ENCODE data around the gene PCGF3. TPM values are rescaled to one million over a fixed set of nuclear protein-coding genes. Genes with fewer than 3 reads are reported as not detected.

PCGF3 gene
- total RNA-seq, 1 experiment from 2014 or later, result 66.3 TPM

- TF ChIP-seq FOSL1 (IDR thresholded peaks at IDR 0.05; ENCODE audit: low read depth), result no peak
Observed at GRCh38 chr4:712916-713632, 7.4 kb downstream of the PCGF3 start (continued).

DNA sequence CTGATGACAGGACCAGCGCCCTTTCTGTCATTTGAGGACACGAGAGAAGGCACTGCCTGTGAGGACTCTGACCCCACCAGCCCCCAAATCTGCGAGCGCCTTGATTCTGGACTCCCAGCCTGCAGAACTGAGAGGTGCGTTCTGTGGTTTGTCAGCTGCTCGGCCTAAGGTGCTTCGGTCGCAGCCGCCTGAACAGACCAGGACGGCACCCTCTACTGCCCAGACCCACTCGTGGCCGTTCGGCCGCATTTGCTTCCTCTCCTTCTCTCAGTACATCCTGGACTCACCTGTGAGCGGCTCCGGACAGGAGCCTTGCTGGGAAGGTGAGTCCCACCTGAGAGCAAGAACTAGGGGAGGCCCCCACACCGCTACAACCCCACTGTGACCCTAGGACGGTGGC, 8.5 kb downstream of the PCGF3 start:
- Histone ChIP-seq H3K27ac (ENCODE audit: low read depth, low read length) (no peak overlapping the region), H3K4me2 (ENCODE audit: low read length) (no peak overlapping the region), H3K27me3 (ENCODE audit: insufficient read depth, low read length) (no peaks in the 10 kb centered on the region), H4K20me1 (ENCODE audit: insufficient read depth) (no peaks in the 10 kb centered on the region), H3K9me3 (ENCODE audit: control insufficient read depth in 1 of 2, insufficient read depth in 1 of 2, low read depth in 1 of 2, low read length in 2 of 2) (no peaks in the 10 kb centered on the region), H3K4me1 (ENCODE audit: control insufficient read depth in 1 of 2, insufficient read depth in 2 of 2, low read length in 2 of 2) (no peaks in the 10 kb centered on the region), H3K4me3 (replicated peaks in 1 of 2; ENCODE audit: low read depth in 1 of 2, low read length in 2 of 2) (no peak overlapping the region), H3K9ac (ENCODE audit: low read length) (no peak overlapping the region), H2AFZ (ENCODE audit: low read depth, low read length, poor library complexity, severe bottlenecking) (no peak overlapping the region), H3K36me3 (ENCODE audit: control insufficient read depth in 1 of 2, insufficient read depth in 2 of 2, low read length in 2 of 2) (no peaks in the 10 kb centered on the region), H3K9me2 (ENCODE audit: insufficient read depth) (no peaks in the 10 kb centered on the region), H3K79me2 (ENCODE audit: insufficient read depth, low read length) (peaks cover 77% of the 10 kb centered on the region)
- no TSS peak for BruUV-seq (replicated peaks)
- DNase-seq (ENCODE audit: low read depth, low spot score) (no peak), ATAC-seq (no peak)
- intact Hi-C loops (cut with micrococcal nuclease), result no loop called here
- no peak for TF ChIP-seq POLR2A (IDR thresholded peaks at IDR 0.05; ENCODE audit: borderline replicate concordance, extremely low read depth, insufficient read depth, insufficient read length)
- ChIA-PET RAD21 (ENCODE audit: low non-redundant PET in 1 of 2, low total read pairs in 2 of 2, uncharacterized antibody in 2 of 2, unreplicated experiment in 2 of 2) (no interaction called here), POLR2A (no interaction called here), CTCF (no interaction called here)

DNA sequence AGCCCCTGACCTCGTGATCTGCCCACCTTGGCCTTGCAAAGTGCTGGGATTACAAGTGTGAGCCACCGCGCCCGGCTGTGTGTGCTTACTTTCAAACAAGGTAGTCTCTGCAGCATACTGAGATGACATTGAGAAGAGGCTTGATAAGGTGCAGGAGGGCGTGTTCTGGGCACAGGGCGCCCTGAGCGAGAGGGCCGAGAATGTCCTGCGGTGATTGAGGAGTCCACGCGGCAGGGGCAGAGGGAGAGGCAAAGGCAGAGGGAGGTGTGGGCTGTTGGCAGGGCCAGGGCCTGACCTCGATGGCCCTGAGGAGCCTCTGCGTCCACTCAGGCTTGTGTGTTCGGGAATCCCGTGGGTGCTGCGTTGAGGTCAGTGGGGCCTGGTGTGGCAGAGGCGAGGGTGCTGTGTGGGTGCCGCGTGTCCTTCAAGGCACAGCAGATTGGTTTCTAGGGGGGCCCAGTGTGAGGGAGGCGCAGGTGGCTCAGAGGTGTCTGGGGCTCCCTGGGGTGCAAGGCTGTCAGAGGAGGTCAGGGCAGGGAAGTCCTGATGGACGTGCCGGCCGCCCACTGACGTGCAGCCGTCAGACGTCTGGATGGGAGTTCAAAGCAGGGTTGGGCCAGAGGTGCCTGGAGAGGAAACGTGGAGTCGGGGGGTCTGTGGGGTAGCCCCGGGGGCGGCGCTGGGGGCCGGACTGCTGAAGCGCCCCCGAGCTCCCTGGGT, 12.1 kb downstream of the PCGF3 start:
- RAD21 ChIA-PET (ENCODE audit: low non-redundant PET in 1 of 2, low total read pairs in 2 of 2, uncharacterized antibody in 2 of 2, unreplicated experiment in 2 of 2), result no interaction called here
- H4K20me1 ChIP-seq (ENCODE audit: insufficient read depth), result no peaks in the 10 kb centered on the region
- no peak for TF ChIP-seq SIN3A (IDR thresholded peaks at IDR 0.05; ENCODE audit: low read depth)
- TF ChIP-seq CBX3 (IDR thresholded peaks at IDR 0.05; ENCODE audit: low read depth), result no peak
- TF ChIP-seq MAX (IDR thresholded peaks at IDR 0.05), result no peak
- TF ChIP-seq, protein P1, sequence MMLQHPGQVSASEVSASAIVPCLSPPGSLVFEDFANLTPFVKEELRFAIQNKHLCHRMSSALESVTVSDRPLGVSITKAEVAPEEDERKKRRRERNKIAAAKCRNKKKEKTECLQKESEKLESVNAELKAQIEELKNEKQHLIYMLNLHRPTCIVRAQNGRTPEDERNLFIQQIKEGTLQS (IDR thresholded peaks at IDR 0.05), result no peak
- TF ChIP-seq EGR1 (IDR thresholded peaks at IDR 0.05; ENCODE audit: low read depth), result no peak
- no peak for TF ChIP-seq REST (IDR thresholded peaks at IDR 0.05; ENCODE audit: low read depth)
- no peak for TF ChIP-seq EZH2phosphoT487 (IDR thresholded peaks at IDR 0.05; ENCODE audit: borderline replicate concordance)
- TF ChIP-seq RAD21 (IDR thresholded peaks at IDR 0.05; ENCODE audit: low read depth), result no peak
- TF ChIP-seq SRF (IDR thresholded peaks at IDR 0.05; ENCODE audit: low read depth), result no peak
- no peak for TF ChIP-seq EZH2 (IDR thresholded peaks at IDR 0.05)
- TF ChIP-seq ZNF274 (IDR thresholded peaks at IDR 0.05; ENCODE audit: low read depth, low read length), result no peak
- no peak for TF ChIP-seq FOSL1 (IDR thresholded peaks at IDR 0.05; ENCODE audit: low read depth)
- no peak for TF ChIP-seq YY1 (IDR thresholded peaks at IDR 0.05; ENCODE audit: extremely low read depth, insufficient replicate concordance, low read depth, low read length)
- TF ChIP-seq CEBPB (IDR thresholded peaks at IDR 0.05; ENCODE audit: low read depth), result no peak

More for the DNA sequence above, 12.1 kb downstream of the PCGF3 start:
- Histone ChIP-seq H3K4me2 (ENCODE audit: low read length) (no peak overlapping the region), H3K9me2 (ENCODE audit: insufficient read depth) (no peaks in the 10 kb centered on the region), H3K27me3 (ENCODE audit: insufficient read depth, low read length) (no peaks in the 10 kb centered on the region), H3K4me1 (ENCODE audit: control insufficient read depth in 1 of 2, insufficient read depth in 2 of 2, low read length in 2 of 2) (no peaks in the 10 kb centered on the region), H2AFZ (ENCODE audit: low read depth, low read length, poor library complexity, severe bottlenecking) (no peak overlapping the region), H3K9ac (ENCODE audit: low read length) (no peak overlapping the region), H3K27ac (ENCODE audit: low read depth, low read length) (no peak overlapping the region), H3K4me3 (replicated peaks in 1 of 2; ENCODE audit: low read depth in 1 of 2, low read length in 2 of 2) (no peak overlapping the region), H3K79me2 (ENCODE audit: insufficient read depth, low read length) (peaks cover 72% of the 10 kb centered on the region), H3K36me3 (ENCODE audit: control insufficient read depth in 1 of 2, insufficient read depth in 2 of 2, low read length in 2 of 2) (peaks cover 0 to 3% of the 10 kb centered on the region in 2 experiments; a peak in 1 of 4 replicates), H3K9me3 (ENCODE audit: control insufficient read depth in 1 of 2, insufficient read depth in 1 of 2, low read depth in 1 of 2, low read length in 2 of 2) (no peaks in the 10 kb centered on the region)
- POLR2A ChIA-PET, result no interaction called here
- ATAC-seq, result no peak
- no peak for DNase-seq (ENCODE audit: low read depth, low spot score)
- CTCF ChIA-PET, result no interaction called here
- no TSS peak for BruUV-seq (replicated peaks)
- intact Hi-C loops (cut with micrococcal nuclease), result no loop called here
